CD4-positive, alpha-beta T cell treated with Interleukin-15 for 4 hours (primary cell): ENCODE measurements around the gene INTS14.

ENCODE experiments used
- DNase-seq: peaks from one replicate; pipeline ENCODE4 v3.0.0-alpha.2; 2020; ENCODE audit warnings: low spot score

The INTS14 gene

GRCh38 chr15:65530318-65531111 is 80.4 kb downstream of the INTS14 start, which contains the start of gene HACD3:
TSS of gene HACD3 (plus strand) at chr15:65530463. CDS start at chr15:65530632, 169 bp downstream.
- DNase-seq: peak; percentile 87

- no peak for DNase-seq
Measured at GRCh38 chr15:65529762-65530317, 81.1 kb downstream of the INTS14 start.
